ENCODE measurements around the gene JMJD1C.

JMJD1C gene

GRCh38 chr10:63256009-63256773, 209.6 kb downstream of the JMJD1C start:
- TF ChIP-seq CTCF (IDR thresholded peaks at IDR 0.05; ENCODE audit: low read depth, low read length), result no peak
- H3K36me3 ChIP-seq, result peaks cover 17% of the 10 kb centered on the region
- no peak overlapping the region for H3K4me3 ChIP-seq (ENCODE audit: low read depth, low read length)
- H3K4me1 ChIP-seq, result peaks cover 10% of the 10 kb centered on the region
- DNase-seq, result no peak
- H3K27me3 ChIP-seq, result no peaks in the 10 kb centered on the region
- no peaks in the 10 kb centered on the region for H3K9me3 ChIP-seq

GRCh38 chr10:63255316-63255715, 210.5 kb downstream of the JMJD1C start:
- no peak for DNase-seq
- H3K4me3 ChIP-seq (ENCODE audit: low read depth, low read length), result no peak overlapping the region
- H3K9me3 ChIP-seq, result no peaks in the 10 kb centered on the region
- peaks cover 10% of the 10 kb centered on the region for H3K36me3 ChIP-seq
- peaks cover 10% of the 10 kb centered on the region for H3K4me1 ChIP-seq
- no peaks in the 10 kb centered on the region for H3K27me3 ChIP-seq
- no peak for TF ChIP-seq CTCF (IDR thresholded peaks at IDR 0.05; ENCODE audit: low read depth, low read length)

- Histone ChIP-seq H3K4me1 (peaks cover 6% of the 10 kb centered on the region), H3K4me3 (ENCODE audit: low read depth, low read length) (no peak overlapping the region), H3K36me3 (peaks cover 5% of the 10 kb centered on the region), H3K9me3 (no peaks in the 10 kb centered on the region), H3K27me3 (no peaks in the 10 kb centered on the region)
- DNase-seq, result no peak
- no peak for TF ChIP-seq CTCF (IDR thresholded peaks at IDR 0.05; ENCODE audit: low read depth, low read length)
Observed at GRCh38 chr10:63253040-63253439, 212.7 kb downstream of the JMJD1C start.

- no peak overlapping the region for H3K4me3 ChIP-seq (ENCODE audit: low read depth, low read length)
Observed at GRCh38 chr10:63252095-63252762, 213.5 kb downstream of the JMJD1C start.

DNA sequence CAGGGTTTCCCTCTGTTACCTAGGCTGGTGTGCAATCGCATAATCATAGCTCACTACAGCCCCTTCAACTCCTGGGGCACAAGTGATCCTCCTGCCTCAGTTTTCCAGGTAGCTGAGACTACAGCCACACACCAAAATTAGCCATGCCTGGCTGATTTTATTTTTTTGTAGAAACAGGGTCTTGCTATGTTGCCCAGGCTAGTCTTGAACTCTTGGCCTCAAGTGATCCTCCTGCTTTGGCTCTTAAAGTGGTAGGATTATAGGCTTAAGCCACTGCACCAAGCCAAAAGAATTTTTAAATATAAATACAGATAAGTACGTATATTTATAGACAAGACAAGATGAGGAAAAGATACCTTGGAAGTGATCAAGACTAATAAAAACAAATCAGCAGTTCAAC, 215.7 kb downstream of the JMJD1C start:
- TF ChIP-seq CTCF (IDR thresholded peaks at IDR 0.05; ENCODE audit: low read depth, low read length), result no peak
- DNase-seq, result no peak
- Histone ChIP-seq H3K36me3 (peaks cover 2% of the 10 kb centered on the region; the same call in 1 of the 2 replicates), H3K4me1 (no peaks in the 10 kb centered on the region), H3K4me3 (ENCODE audit: low read depth, low read length) (no peak overlapping the region), H3K9me3 (no peaks in the 10 kb centered on the region), H3K27me3 (no peaks in the 10 kb centered on the region)

More at GRCh38 chr10:63252095-63252762, 213.5 kb downstream of the JMJD1C start:
- peaks cover 6% of the 10 kb centered on the region for H3K4me1 ChIP-seq
- no peak for DNase-seq
- no peak for TF ChIP-seq CTCF (IDR thresholded peaks at IDR 0.05; ENCODE audit: low read depth, low read length)
- H3K27me3 ChIP-seq, result no peaks in the 10 kb centered on the region
- H3K36me3 ChIP-seq, result peaks cover 5% of the 10 kb centered on the region
- no peaks in the 10 kb centered on the region for H3K9me3 ChIP-seq

- peaks cover 2% of the 10 kb centered on the region; the same call in 1 of the 2 replicates for H3K36me3 ChIP-seq
- TF ChIP-seq CTCF (IDR thresholded peaks at IDR 0.05; ENCODE audit: low read depth, low read length), result no peak
- no peaks in the 10 kb centered on the region for H3K27me3 ChIP-seq
- H3K4me1 ChIP-seq, result no peaks in the 10 kb centered on the region
- H3K9me3 ChIP-seq, result no peaks in the 10 kb centered on the region
- H3K4me3 ChIP-seq (ENCODE audit: low read depth, low read length), result no peak overlapping the region
- DNase-seq, result no peak
Observed at GRCh38 chr10:63247771-63248170, 218.0 kb downstream of the JMJD1C start.
